NCI-H1436 treated with DMSO at 0.1 percent for 48 hours (cell line): ENCODE measurements around the gene NOL9.
"Not testable (repeated sequence)": the region's sequence is repeated elsewhere in the genome, so short reads cannot be mapped to it uniquely, and the experiment has no call there.

Experiments used
- DNase-seq: peaks from one replicate; lab custom pipeline; 2025; lab: John Stamatoyannopoulos, UW

NOL9 gene

GRCh38 chr1:6572653-6573383, 18.5 kb upstream of the NOL9 start:
- DNase-seq, result no peak

- no peak for DNase-seq
These were observed 16.7 kb upstream of the NOL9 start for GRCh38 chr1:6570987-6571386.

GRCh38 chr1:6570100-6570499, 15.8 kb upstream of the NOL9 start:
- DNase-seq, result no peak

GRCh38 chr1:6569033-6569432, 14.7 kb upstream of the NOL9 start:
- no peak for DNase-seq

GRCh38 chr1:6560267-6560666, 6.0 kb upstream of the NOL9 start:
- DNase-seq, result no peak

GRCh38 chr1:6559161-6559560, 4.8 kb upstream of the NOL9 start:
- DNase-seq, result not testable (repeated sequence)

GRCh38 chr1:6557597-6557996, 3.3 kb upstream of the NOL9 start:
- no peak for DNase-seq

- DNase-seq, result no peak
These were observed 830 bp upstream of the NOL9 start, which contains the start of gene TAS1R1 for GRCh38 chr1:6554907-6555778. Gene TAS1R1 (plus strand): TSS chr1:6555307. CDS start chr1:6555374, 67 bp downstream.

GRCh38 chr1:6547301-6547700, 7.0 kb downstream of the NOL9 start:
- DNase-seq, result no peak

- no peak for DNase-seq
These were observed 8.0 kb downstream of the NOL9 start for GRCh38 chr1:6546326-6546725.

GRCh38 chr1:6545276-6546112, 8.8 kb downstream of the NOL9 start:
- DNase-seq, result no peak

- DNase-seq, result no peak
These were observed 9.5 kb downstream of the NOL9 start for GRCh38 chr1:6544831-6545230.

GRCh38 chr1:6538956-6539355, 15.4 kb downstream of the NOL9 start:
- DNase-seq, result no peak

- no peak for DNase-seq
These were observed 18.0 kb downstream of the NOL9 start for GRCh38 chr1:6536291-6536690.

- DNase-seq, result no peak
These were observed 19.1 kb downstream of the NOL9 start for GRCh38 chr1:6535214-6535613.

GRCh38 chr1:6534248-6534822, 20.0 kb downstream of the NOL9 start:
- DNase-seq, result no peak

GRCh38 chr1:6531996-6532395, 22.3 kb downstream of the NOL9 start:
- no peak for DNase-seq

- DNase-seq, result no peak
These were observed 23.7 kb downstream of the NOL9 start for GRCh38 chr1:6530504-6531160.

- DNase-seq, result no peak
These were observed 25.8 kb downstream of the NOL9 start for GRCh38 chr1:6528492-6528891.

GRCh38 chr1:6526316-6526715, 28.0 kb downstream of the NOL9 start:
- no peak for DNase-seq

GRCh38 chr1:6523566-6523965, 30.7 kb downstream of the NOL9 start:
- no peak for DNase-seq
